ENCODE data around the gene LUZP1. TPM values are rescaled to one million over a fixed set of nuclear protein-coding genes. Genes with fewer than 3 reads are reported as not detected.

LUZP1 gene
- total and polyA plus RNA-seq, 2 experiments from 2014 or later = 23.3 to 27.6 TPM

GRCh38 chr1:23118407-23118806 lies 50.2 kb downstream of the LUZP1 start:
- no peaks in the 10 kb centered on the region for H3K9me2 ChIP-seq (replicated peaks; ENCODE audit: insufficient read depth)
- no peak overlapping the region for H3K4me2 ChIP-seq
- H3K9me3 ChIP-seq (ENCODE audit: low read depth) = no peaks in the 10 kb centered on the region
- peaks cover 92% of the 10 kb centered on the region for H3K79me2 ChIP-seq
- TF ChIP-seq CTCF (IDR thresholded peaks at IDR 0.05; ENCODE audit: poor library complexity) (no peak), EZH2 (IDR thresholded peaks at IDR 0.05; ENCODE audit: borderline replicate concordance) (no peak), EZH2phosphoT487 (IDR thresholded peaks at IDR 0.05; ENCODE audit: low read depth, severe bottlenecking, unreplicated experiment) (no peak)
- DNase-seq (ENCODE audit: low spot score) = no peak
- H3K27ac ChIP-seq = no peak overlapping the region
- no peaks in the 10 kb centered on the region for H3K36me3 ChIP-seq (replicated peaks; ENCODE audit: insufficient read depth, low read depth)
- no peaks in the 10 kb centered on the region for H3K27me3 ChIP-seq
- no peak overlapping the region for H3K4me3 ChIP-seq
- peaks cover 60% of the 10 kb centered on the region for H4K20me1 ChIP-seq (ENCODE audit: insufficient read depth, poor library complexity, severe bottlenecking)
- no peak overlapping the region for H2AFZ ChIP-seq
- peaks cover 4% of the 10 kb centered on the region for H3K4me1 ChIP-seq (ENCODE audit: insufficient read depth)

DNA sequence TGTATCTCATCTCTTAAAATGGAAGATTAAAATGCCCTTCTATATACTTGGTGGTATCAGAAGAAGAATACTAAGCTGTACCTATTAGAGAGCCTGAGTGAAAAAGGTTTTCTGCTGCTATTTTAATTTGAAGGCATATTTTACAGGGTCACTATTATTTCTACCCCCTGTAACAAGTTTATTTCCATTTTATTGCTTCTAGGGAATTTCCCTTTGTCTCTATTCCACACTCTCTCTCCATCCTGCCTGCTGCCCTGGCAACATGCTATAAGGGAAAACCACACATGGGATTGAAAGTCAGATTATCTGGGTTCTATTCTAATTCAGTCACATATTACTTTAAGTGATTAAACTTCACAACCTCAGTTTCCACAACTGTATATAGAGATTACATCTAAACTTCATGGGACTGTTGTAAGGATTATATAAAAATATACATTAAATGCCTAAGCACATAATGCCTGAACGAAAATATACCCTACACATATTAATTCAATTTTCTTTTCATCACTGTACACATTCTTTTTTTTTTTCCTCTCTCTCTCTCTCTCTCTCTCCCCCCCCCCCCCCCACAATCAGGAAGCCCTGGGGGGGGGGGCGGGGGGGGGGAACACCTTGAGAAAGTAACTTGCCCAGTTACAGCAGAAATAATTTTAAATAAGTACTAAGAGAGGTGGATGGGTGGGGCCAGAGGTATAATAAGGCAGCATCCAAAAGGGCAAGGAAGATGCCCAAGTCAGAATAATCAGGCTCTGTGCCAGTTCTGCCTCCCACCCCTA lies 51.5 kb downstream of the LUZP1 start:
- Histone ChIP-seq H4K20me1 (ENCODE audit: insufficient read depth, poor library complexity, severe bottlenecking) (peaks cover 64% of the 10 kb centered on the region), H3K27ac (no peak overlapping the region), H3K9me3 (ENCODE audit: low read depth) (no peaks in the 10 kb centered on the region), H3K36me3 (replicated peaks; ENCODE audit: insufficient read depth, low read depth) (no peaks in the 10 kb centered on the region), H3K9me2 (replicated peaks; ENCODE audit: insufficient read depth) (no peaks in the 10 kb centered on the region), H3K4me3 (no peak overlapping the region), H3K4me2 (no peak overlapping the region), H3K4me1 (ENCODE audit: insufficient read depth) (peaks cover 3% of the 10 kb centered on the region), H3K79me2 (peaks cover 96% of the 10 kb centered on the region), H3K27me3 (no peaks in the 10 kb centered on the region), H2AFZ (no peak overlapping the region)
- 90% methylated on average over 1 of the region's 2 CpGs for WGBS (ENCODE audit: low lambda C conversion rate, missing lambda C conversion rate)
- no peak for DNase-seq (ENCODE audit: low spot score)
- TF ChIP-seq EZH2 (IDR thresholded peaks at IDR 0.05; ENCODE audit: borderline replicate concordance) (no peak), CTCF (IDR thresholded peaks at IDR 0.05; ENCODE audit: poor library complexity) (no peak), EZH2phosphoT487 (IDR thresholded peaks at IDR 0.05; ENCODE audit: low read depth, severe bottlenecking, unreplicated experiment) (no peak)

DNA sequence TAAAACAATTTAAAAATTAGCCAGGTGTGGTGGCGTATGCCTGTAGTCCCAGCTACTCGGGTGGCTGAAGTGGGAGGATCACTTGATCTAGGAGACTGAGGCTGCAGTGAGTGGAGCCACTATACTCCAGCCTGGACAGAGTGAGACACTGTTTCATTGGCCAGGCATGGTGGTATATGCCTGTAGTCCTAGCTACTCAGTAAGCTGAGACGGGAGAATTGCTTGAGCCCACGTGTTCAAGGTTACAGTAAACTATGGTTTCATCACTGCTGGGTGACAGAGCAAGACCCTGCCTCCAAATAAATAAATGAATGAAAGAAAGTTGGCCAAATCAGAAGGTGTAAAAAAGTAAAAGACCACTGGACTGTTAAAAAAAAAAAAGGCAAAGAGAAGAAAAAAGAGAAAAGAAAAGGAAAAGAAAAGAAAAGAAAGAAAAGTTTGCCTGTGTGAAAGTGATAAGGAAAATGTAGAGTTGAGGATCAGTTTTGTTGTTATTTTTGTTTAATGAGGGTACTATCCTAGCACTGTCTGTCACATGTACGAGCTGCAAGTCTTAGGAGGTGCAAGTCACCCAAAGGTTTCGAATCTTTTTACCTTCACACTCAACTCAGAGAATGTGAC lies 52.3 kb downstream of the LUZP1 start:
- Histone ChIP-seq H3K4me2 (no peak overlapping the region), H3K36me3 (replicated peaks; ENCODE audit: insufficient read depth, low read depth) (no peaks in the 10 kb centered on the region), H3K9me2 (replicated peaks; ENCODE audit: insufficient read depth) (no peaks in the 10 kb centered on the region), H3K9me3 (ENCODE audit: low read depth) (no peaks in the 10 kb centered on the region), H4K20me1 (ENCODE audit: insufficient read depth, poor library complexity, severe bottlenecking) (peaks cover 63% of the 10 kb centered on the region), H3K4me3 (no peak overlapping the region), H3K27ac (no peak overlapping the region), H3K4me1 (ENCODE audit: insufficient read depth) (peaks cover 3% of the 10 kb centered on the region), H2AFZ (no peak overlapping the region), H3K27me3 (no peaks in the 10 kb centered on the region), H3K79me2 (peaks cover 96% of the 10 kb centered on the region)
- no peak for DNase-seq (ENCODE audit: low spot score)
- 81% methylated on average over 6 of the region's 6 CpGs for WGBS (ENCODE audit: low lambda C conversion rate, missing lambda C conversion rate)
- TF ChIP-seq CTCF (IDR thresholded peaks at IDR 0.05; ENCODE audit: poor library complexity) (no peak), EZH2phosphoT487 (IDR thresholded peaks at IDR 0.05; ENCODE audit: low read depth, severe bottlenecking, unreplicated experiment) (no peak), EZH2 (IDR thresholded peaks at IDR 0.05; ENCODE audit: borderline replicate concordance) (no peak)
